Activated CD8-positive, alpha-beta T cell treated with anti-CD3 and anti-CD28 coated beads, Interleukin-2, amount 10 ng/mL, durations not matched to agents 7 days and 5 days (primary cell): ENCODE measurements around the gene KRTAP3-3. TPM values are rescaled to one million over a fixed set of nuclear protein-coding genes. Genes with fewer than 3 reads are reported as not detected.
"Not testable (repeated sequence)": the region's sequence is repeated elsewhere in the genome, so short reads cannot be mapped to it uniquely, and the experiment has no call there.

Source experiments
- ATAC-seq: fragments of 150-1000 bp; cut with Tn5 transposase; one replicate; pipeline ENCODE4 v1.10.0; 2021; ENCODE audit warnings: moderate library complexity
- CTCF ChIA-PET: fragments of 350-600 bp; sonication (Branson Sonifier 250); formaldehyde crosslinking; loops from one replicate; lab custom pipeline; 2021; ENCODE audit warnings: antibody characterized with exemption; lab: Charles Lee
- POLR2A ChIA-PET: fragments of 350-600 bp; sonication (Branson Sonifier 250); formaldehyde crosslinking; loops from one replicate; lab custom pipeline; 2021; ENCODE audit warnings: antibody characterized with exemption; lab: Charles Lee
- DNase-seq: peaks from one replicate; pipeline ENCODE4 v3.0.0-alpha.2; 2020
- H3K27ac Mint-ChIP-seq: one replicate; pipeline ENCODE4 v1.8.0; 2021; ENCODE audit warnings: mild to moderate bottlenecking, mixed read lengths
- H3K27me3 Mint-ChIP-seq: one replicate; pipeline ENCODE4 v1.8.0; 2021; ENCODE audit warnings: low read depth, mixed read lengths
- H3K36me3 Mint-ChIP-seq: one replicate; pipeline ENCODE4 v1.8.0; 2021; ENCODE audit warnings: low read depth, mixed read lengths
- H3K4me1 Mint-ChIP-seq: one replicate; pipeline ENCODE4 v1.8.0; 2021; ENCODE audit warnings: low read depth, mixed read lengths
- H3K4me3 Mint-ChIP-seq: one replicate; pipeline ENCODE4 v1.8.0; 2021; ENCODE audit warnings: mild to moderate bottlenecking, mixed read lengths
- H3K9me3 Mint-ChIP-seq: one replicate; pipeline ENCODE4 v1.8.0; 2022; ENCODE audit warnings: mixed read lengths; ENCODE audit not compliant: insufficient read depth
- total RNA-seq, 2 experiments: library from RNA; stranded (reverse); gene quantifications; one replicate each; pipeline ENCODE4 v1.2.3, GENCODE V29; 2021

The KRTAP3-3 gene
- not detected for total RNA-seq

GRCh38 chr17:40993839-40994238 lies at the start of gene KRTAP3-3:
TSS of gene KRTAP3-3 (minus strand) at chr17:40994164. CDS start at chr17:40994097, 67 bp downstream.
- Mint-ChIP-seq H3K27me3 (peaks cover 41% of the 10 kb centered on the region), H3K9me3 (no peaks in the 10 kb centered on the region), H3K4me3 (no peak within 1 kb of the TSS), H3K4me1 (no peaks in the 10 kb centered on the region), H3K27ac (no peak within 1 kb of the TSS), H3K36me3 (no peaks in the 10 kb centered on the region)
- ATAC-seq = no peak
- ChIA-PET CTCF (no interaction called here), POLR2A (no interaction called here)
- DNase-seq = no peak

- H3K27me3 Mint-ChIP-seq = peaks cover 18% of the 10 kb centered on the region
Observed at GRCh38 chr17:41042953-41043352, 49.0 kb upstream of the KRTAP3-3 start.

GRCh38 chr17:41040783-41041571 lies 47.0 kb upstream of the KRTAP3-3 start, which contains the start of gene KRTAP1-1:
TSS of gene KRTAP1-1 (minus strand) at chr17:41041450. CDS start at chr17:41041397, 53 bp downstream.
- H3K9me3 Mint-ChIP-seq, H3K36me3 Mint-ChIP-seq, CTCF ChIA-PET, POLR2A ChIA-PET, H3K4me1 Mint-ChIP-seq, DNase-seq, H3K4me3 Mint-ChIP-seq, H3K27ac Mint-ChIP-seq, ATAC-seq: not testable (repeated sequence)
- H3K27me3 Mint-ChIP-seq = peaks cover 17% of the 10 kb centered on the region

More at GRCh38 chr17:41042953-41043352, 49.0 kb upstream of the KRTAP3-3 start:
- no peak for DNase-seq
- POLR2A ChIA-PET = no interaction called here
- CTCF ChIA-PET = no interaction called here
- Mint-ChIP-seq H3K36me3 (no peaks in the 10 kb centered on the region), H3K9me3 (peaks cover 8% of the 10 kb centered on the region), H3K4me1 (no peaks in the 10 kb centered on the region), H3K4me3 (no peak overlapping the region), H3K27ac (no peak overlapping the region)
- no peak for ATAC-seq

- no peak overlapping the region for H3K4me3 Mint-ChIP-seq
- peaks cover under 1% of the 10 kb centered on the region for H3K9me3 Mint-ChIP-seq
- ATAC-seq (no peak), DNase-seq (no peak)
- no peaks in the 10 kb centered on the region for H3K36me3 Mint-ChIP-seq
- CTCF ChIA-PET = no interaction called here
- H3K4me1 Mint-ChIP-seq = no peaks in the 10 kb centered on the region
- H3K27me3 Mint-ChIP-seq = peaks cover 11% of the 10 kb centered on the region
- POLR2A ChIA-PET = no interaction called here
- no peak overlapping the region for H3K27ac Mint-ChIP-seq
Observed at GRCh38 chr17:41037853-41038350, 43.9 kb upstream of the KRTAP3-3 start.

- H3K36me3 Mint-ChIP-seq, CTCF ChIA-PET, H3K4me1 Mint-ChIP-seq: not testable (repeated sequence)
Observed at GRCh38 chr17:41034346-41034935, 40.5 kb upstream of the KRTAP3-3 start, which contains the start of gene KRTAP1-3. TSS of gene KRTAP1-3 (minus strand) at chr17:41034874. CDS start at chr17:41034821, 53 bp downstream.

GRCh38 chr17:41029633-41030245 lies 35.8 kb upstream of the KRTAP3-3 start, which contains the start of gene KRTAP1-4:
TSS of gene KRTAP1-4 (minus strand) at chr17:41030195. CDS start at chr17:41030078, 117 bp downstream.
- H3K4me1 Mint-ChIP-seq = peaks cover 2% of the 10 kb centered on the region
- no peak within 1 kb of the TSS for H3K4me3 Mint-ChIP-seq
- no peaks in the 10 kb centered on the region for H3K9me3 Mint-ChIP-seq
- ChIA-PET POLR2A (no interaction called here), CTCF (no interaction called here)
- no peak within 1 kb of the TSS for H3K27ac Mint-ChIP-seq
- no peak for ATAC-seq
- DNase-seq = no peak
- peaks cover 10% of the 10 kb centered on the region for H3K27me3 Mint-ChIP-seq
- H3K36me3 Mint-ChIP-seq = no peaks in the 10 kb centered on the region

More at GRCh38 chr17:41034346-41034935, 40.5 kb upstream of the KRTAP3-3 start, which contains the start of gene KRTAP1-3:
- H3K9me3 Mint-ChIP-seq, H3K4me3 Mint-ChIP-seq, H3K27me3 Mint-ChIP-seq, H3K27ac Mint-ChIP-seq, POLR2A ChIA-PET, DNase-seq, ATAC-seq: not testable (repeated sequence)

- CTCF ChIA-PET = no interaction called here
Observed at GRCh38 chr17:41026715-41027471, 32.9 kb upstream of the KRTAP3-3 start, which contains the start of gene KRTAP1-5. TSS of gene KRTAP1-5 (minus strand) at chr17:41027208. CDS start at chr17:41027155, 53 bp downstream.

GRCh38 chr17:41024697-41025096 lies 30.7 kb upstream of the KRTAP3-3 start:
- ATAC-seq (no peak), DNase-seq (no peak)
- Mint-ChIP-seq H3K27ac (no peak overlapping the region), H3K36me3 (no peaks in the 10 kb centered on the region), H3K27me3 (peaks cover 19% of the 10 kb centered on the region), H3K4me1 (peaks cover 4% of the 10 kb centered on the region), H3K9me3 (no peaks in the 10 kb centered on the region), H3K4me3 (no peak overlapping the region)
- POLR2A ChIA-PET = no interaction called here
- CTCF ChIA-PET = interaction anchor here (0.9 to 1.5 kb wide), 3 partner anchors 9 to 221 kb away, joined by 3 read pairs; no protein-coding TSS in a partner anchor

More at GRCh38 chr17:41026715-41027471, 32.9 kb upstream of the KRTAP3-3 start, which contains the start of gene KRTAP1-5:
- no peaks in the 10 kb centered on the region for H3K36me3 Mint-ChIP-seq
- peaks cover 20% of the 10 kb centered on the region for H3K27me3 Mint-ChIP-seq
- DNase-seq = no peak
- no peak within 1 kb of the TSS for H3K27ac Mint-ChIP-seq
- no peak within 1 kb of the TSS for H3K4me3 Mint-ChIP-seq
- POLR2A ChIA-PET = no interaction called here
- no peaks in the 10 kb centered on the region for H3K9me3 Mint-ChIP-seq
- peaks cover 4% of the 10 kb centered on the region for H3K4me1 Mint-ChIP-seq
- ATAC-seq = no peak

GRCh38 chr17:41020336-41020735 lies 26.4 kb upstream of the KRTAP3-3 start:
- Mint-ChIP-seq H3K27me3 (peaks cover 14% of the 10 kb centered on the region), H3K36me3 (no peaks in the 10 kb centered on the region), H3K9me3 (no peaks in the 10 kb centered on the region), H3K27ac (no peak overlapping the region), H3K4me1 (peaks cover 4% of the 10 kb centered on the region), H3K4me3 (no peak overlapping the region)
- DNase-seq = no peak
- ChIA-PET POLR2A (no interaction called here), CTCF (interaction anchor here (1.0 kb wide), 1 partner anchor 111 kb away, joined by 3 read pairs; no protein-coding TSS in a partner anchor)
- ATAC-seq = no peak

GRCh38 chr17:41019415-41019814 lies 25.5 kb upstream of the KRTAP3-3 start:
- DNase-seq = no peak
- Mint-ChIP-seq H3K9me3 (no peaks in the 10 kb centered on the region), H3K27me3 (peaks cover 15% of the 10 kb centered on the region), H3K27ac (no peak overlapping the region), H3K4me3 (no peak overlapping the region), H3K4me1 (no peaks in the 10 kb centered on the region), H3K36me3 (no peaks in the 10 kb centered on the region)
- ChIA-PET CTCF (no interaction called here), POLR2A (no interaction called here)
- no peak for ATAC-seq

GRCh38 chr17:41018541-41018940 lies 24.6 kb upstream of the KRTAP3-3 start:
- DNase-seq (no peak), ATAC-seq (no peak)
- ChIA-PET CTCF (no interaction called here), POLR2A (no interaction called here)
- H3K27ac Mint-ChIP-seq = no peak overlapping the region
- H3K36me3 Mint-ChIP-seq = no peaks in the 10 kb centered on the region
- peaks cover 12% of the 10 kb centered on the region for H3K27me3 Mint-ChIP-seq
- H3K4me3 Mint-ChIP-seq = no peak overlapping the region
- H3K9me3 Mint-ChIP-seq = no peaks in the 10 kb centered on the region
- H3K4me1 Mint-ChIP-seq = no peaks in the 10 kb centered on the region
